IMR-90 (cell line): ENCODE data around the gene HSD17B11. TPM values are rescaled to one million over a fixed set of nuclear protein-coding genes. Genes with fewer than 3 reads are reported as not detected.

Source experiments
- ATAC-seq: fragments of 200-7000 bp; cut with Tn5 transposase; 2 replicates; pipeline ENCODE4 v1.9.1; 2020; ENCODE audit warnings: low read depth, mild to moderate bottlenecking, moderate library complexity
- BruUV-seq: library from RNA; stranded (reverse); fragments of 400-500 nt; replicated peaks from 2 replicates; lab custom pipeline; 2021; lab: Mats Ljungman, UMichigan
- CTCF ChIA-PET: fragments of 300-600 bp; formaldehyde crosslinking; extraction: SDS; loops from one replicate; lab custom pipeline; 2021; ENCODE audit warnings: antibody characterized with exemption; lab: Yijun Ruan, JAX
- POLR2A ChIA-PET: fragments of 300-600 bp; sonication (Branson Sonifier 250); formaldehyde crosslinking; loops from one replicate; lab custom pipeline; 2022; ENCODE audit warnings: antibody characterized with exemption; ENCODE audit not compliant: unreplicated experiment; lab: Charles Lee
- DNase-seq: peaks from one replicate; pipeline ENCODE4 v3.0.0; 2013
- H2AFZ ChIP-seq: replicated peaks from 2 replicates; pipeline ENCODE3; 2013; ENCODE audit warnings: low read length, mild to moderate bottlenecking; ENCODE audit not compliant: poor library complexity
- H2AK5ac ChIP-seq: 2 replicates; pipeline ENCODE4 v1.6.1; 2013; ENCODE audit warnings: low read depth, low read length, inconsistent platforms
- H2AK9ac ChIP-seq: replicated peaks from 2 replicates; pipeline ENCODE3; 2013; ENCODE audit warnings: mild to moderate bottlenecking, low read depth, low read length, moderate library complexity; ENCODE audit not compliant: poor library complexity
- H2BK120ac ChIP-seq: 2 replicates; pipeline ENCODE4 v1.6.1; 2013; ENCODE audit warnings: low read depth, low read length, inconsistent platforms
- H2BK15ac ChIP-seq: 3 replicates; pipeline ENCODE4 v1.6.1; 2013; ENCODE audit warnings: low read depth, low read length, inconsistent platforms
- H2BK20ac ChIP-seq: 2 replicates; pipeline ENCODE4 v1.6.1; 2013; ENCODE audit warnings: low read depth, mild to moderate bottlenecking, inconsistent platforms, low read length, moderate library complexity
- H2BK5ac ChIP-seq: 2 replicates; pipeline ENCODE4 v1.6.1; 2013; ENCODE audit warnings: mild to moderate bottlenecking, low read depth, low read length, inconsistent platforms; ENCODE audit not compliant: poor library complexity, severe bottlenecking
- H3K14ac ChIP-seq: replicated peaks from 2 replicates; pipeline ENCODE4 v1.6.1; 2013; ENCODE audit warnings: low read depth, low read length, inconsistent platforms
- H3K18ac ChIP-seq: 2 replicates; pipeline ENCODE4 v1.6.1; 2013; ENCODE audit warnings: low read depth, low read length, control low read depth
- H3K23ac ChIP-seq: 2 replicates; pipeline ENCODE4 v1.6.1; 2013; ENCODE audit warnings: low read depth, low read length, inconsistent platforms
- H3K27ac ChIP-seq: 2 replicates; pipeline ENCODE4 v1.5.1; 2013; ENCODE audit warnings: mild to moderate bottlenecking, control low read depth, low read length; ENCODE audit not compliant: insufficient read depth
- H3K27me3 ChIP-seq: 2 replicates; pipeline ENCODE4 v1.6.1; 2013; ENCODE audit warnings: low read length; ENCODE audit not compliant: control insufficient read depth, insufficient read depth
- H3K36me3 ChIP-seq: 2 replicates; pipeline ENCODE4 v1.6.1; 2013; ENCODE audit warnings: low read length, mixed read lengths; ENCODE audit not compliant: control insufficient read depth, insufficient read depth
- H3K4ac ChIP-seq: 2 replicates; pipeline ENCODE4 v1.6.1; 2013; ENCODE audit warnings: low read depth, low read length, inconsistent platforms
- H3K4me1 ChIP-seq: 2 replicates; pipeline ENCODE4 v1.6.1; 2013; ENCODE audit warnings: low read length, mixed read lengths; ENCODE audit not compliant: control insufficient read depth, insufficient read depth
- H3K4me2 ChIP-seq: 2 replicates; pipeline ENCODE4 v1.6.1; 2013; ENCODE audit warnings: low read depth, mild to moderate bottlenecking, control low read depth, low read length, moderate library complexity
- H3K4me3 ChIP-seq: 2 replicates; pipeline ENCODE4 v1.5.1; 2013; ENCODE audit warnings: low read depth, mild to moderate bottlenecking, control low read depth, low read length, moderate library complexity; ENCODE audit not compliant: insufficient read depth
- H3K56ac ChIP-seq: 2 replicates; pipeline ENCODE4 v1.6.1; 2013; ENCODE audit warnings: low read length, inconsistent platforms; ENCODE audit not compliant: insufficient read depth; ENCODE audit errors: extremely low read depth
- H3K79me1 ChIP-seq, 2 experiments: 2 replicates each; pipeline ENCODE4 v1.6.1; 2013; ENCODE audit warnings: low read length in 2 of 2, inconsistent platforms in 1 of 2, low read depth in 1 of 2
- H3K9ac ChIP-seq: 2 replicates; pipeline ENCODE4 v1.6.1; 2013; ENCODE audit warnings: low read depth, low read length, control low read depth
- H3K9me1 ChIP-seq: 2 replicates; pipeline ENCODE4 v1.6.1; 2013; ENCODE audit warnings: low read length, inconsistent platforms; ENCODE audit not compliant: insufficient read depth
- H3K9me3 ChIP-seq: 2 replicates; pipeline ENCODE4 v1.6.1; 2013; ENCODE audit warnings: low read length; ENCODE audit not compliant: control insufficient read depth, insufficient read depth
- H4K20me1 ChIP-seq: 2 replicates; pipeline ENCODE4 v1.6.1; 2013; ENCODE audit warnings: low read length, inconsistent platforms; ENCODE audit not compliant: insufficient read depth
- H4K5ac ChIP-seq: 2 replicates; pipeline ENCODE4 v1.6.1; 2013; ENCODE audit warnings: mild to moderate bottlenecking, low read depth, low read length, control low read depth
- H4K8ac ChIP-seq, 2 experiments: 2 replicates each; pipeline ENCODE4 v1.6.1; 2013; ENCODE audit warnings: low read depth in 2 of 2, low read length in 2 of 2, control low read depth in 1 of 2, inconsistent platforms in 1 of 2
- H4K91ac ChIP-seq: 2 replicates; pipeline ENCODE4 v1.6.1; 2013; ENCODE audit warnings: low read depth, low read length, inconsistent platforms; ENCODE audit not compliant: insufficient read depth
- BHLHE40 ChIP-seq: fragments of 150-350 bp; IDR thresholded peaks from 2 replicates; pipeline ENCODE4 v1.6.1; 2016; ENCODE audit warnings: mild to moderate bottlenecking, low read depth, low read length
- CEBPB ChIP-seq: IDR thresholded peaks from 2 replicates; pipeline ENCODE4 v1.6.1; 2012; ENCODE audit warnings: low read depth, low read length, improper control_type of control experiment
- CHD1 ChIP-seq: IDR thresholded peaks from 2 replicates; pipeline ENCODE4 v1.6.1; 2012; ENCODE audit warnings: low read depth, low read length, improper control_type of control experiment
- CTCF ChIP-seq: conservative IDR thresholded peaks from 2 replicates; pipeline ENCODE4 v1.5.1; 2012; ENCODE audit warnings: mild to moderate bottlenecking, low read depth, low read length, improper control_type of control experiment
- ELK1 ChIP-seq: fragments of 150-350 bp; IDR thresholded peaks from 2 replicates; pipeline ENCODE4 v1.6.1; 2016; ENCODE audit warnings: low read depth, mild to moderate bottlenecking, low read length, moderate library complexity, borderline replicate concordance
- FOS ChIP-seq: fragments of 150-350 bp; IDR thresholded peaks from 2 replicates; pipeline ENCODE4 v1.6.1; 2016; ENCODE audit warnings: low read depth, low read length
- MAFK ChIP-seq: IDR thresholded peaks from 2 replicates; pipeline ENCODE4 v1.6.1; 2012; ENCODE audit warnings: low read depth, low read length, improper control_type of control experiment
- MAZ ChIP-seq: IDR thresholded peaks from 2 replicates; pipeline ENCODE4 v1.6.1; 2012; ENCODE audit warnings: low read depth, mild to moderate bottlenecking, low read length, improper control_type of control experiment, moderate library complexity, borderline replicate concordance
- MXI1 ChIP-seq: IDR thresholded peaks from 2 replicates; pipeline ENCODE4 v1.6.1; 2012; ENCODE audit warnings: low read depth, mild to moderate bottlenecking, low read length, moderate library complexity, borderline replicate concordance
- NFE2L2 ChIP-seq: fragments of 150-350 bp; IDR thresholded peaks from 2 replicates; pipeline ENCODE4 v1.6.1; 2016; ENCODE audit warnings: low read depth, mild to moderate bottlenecking, low read length
- POLR2A ChIP-seq: IDR thresholded peaks from 2 replicates; pipeline ENCODE4 v1.6.1; 2012; ENCODE audit warnings: mild to moderate bottlenecking, low read depth, low read length
- RAD21 ChIP-seq: IDR thresholded peaks from 2 replicates; pipeline ENCODE4 v1.6.1; 2012; ENCODE audit warnings: low read length, improper control_type of control experiment
- RCOR1 ChIP-seq: IDR thresholded peaks from 2 replicates; pipeline ENCODE4 v1.6.1; 2012; ENCODE audit warnings: mild to moderate bottlenecking, low read length, improper control_type of control experiment; ENCODE audit not compliant: insufficient replicate concordance
- RFX5 ChIP-seq: IDR thresholded peaks from 2 replicates; pipeline ENCODE4 v1.8.0; 2012; ENCODE audit warnings: low read depth, mild to moderate bottlenecking, low read length, moderate library complexity
- SMC3 ChIP-seq: fragments of 150-350 bp; IDR thresholded peaks from 2 replicates; pipeline ENCODE4 v1.6.1; 2016; ENCODE audit warnings: low read depth, mild to moderate bottlenecking, antibody characterized with exemption, low read length, moderate library complexity
- USF2 ChIP-seq: fragments of 150-350 bp; IDR thresholded peaks from 2 replicates; pipeline ENCODE4 v1.6.1; 2017; ENCODE audit warnings: mild to moderate bottlenecking, antibody characterized with exemption, low read length, low read depth
- WGBS, 2 experiments: methylation state at CpG; one replicate each; pipeline versions ENCODE4 v1.1.5 to v1.1.7; 2013; ENCODE audit warnings: missing lambda C conversion rate in 2 of 2; ENCODE audit not compliant: insufficient read length in 1 of 2; ENCODE audit errors: extremely low coverage in 2 of 2; 5-methylcytosine and 5-hydroxymethylcytosine counted together
- dilution Hi-C: fragments of 300-500 bp; cut with HindIII; formaldehyde crosslinking; loops from one replicate; pipeline ENCODE4 v1.14.3; 2018; ENCODE audit warnings: low sequenced_read_pairs; ENCODE audit not compliant: unreplicated experiment
- in situ Hi-C: fragments of 300-500 bp; cut with MboI; formaldehyde crosslinking; loops from 3 replicates; pipeline ENCODE4 v1.14.3; 2019; ENCODE audit warnings: low sequenced_read_pairs, inconsistent platforms, mixed read lengths
- intact Hi-C: fragments of 100-400 bp; cut with micrococcal nuclease; formaldehyde crosslinking; loops from 2 replicates; pipeline ENCODE4 v1.10.0; 2022
- polyA plus RNA-seq, 3 experiments: library from polyadenylated mRNA; depleted of rRNA; stranded (reverse); fragments of >200 nt; gene quantifications; 2 replicates each; pipeline ENCODE4 v1.2.3, GENCODE V29; 2012; ENCODE audit warnings: low replicate concordance in 1 of 3
- total RNA-seq: library from RNA; depleted of rRNA; stranded (reverse); fragments of >200 nt; gene quantifications from 2 replicates; pipeline ENCODE4 v1.2.3, GENCODE V29; 2012

The HSD17B11 gene
- total and polyA plus RNA-seq, 2 of the 4 experiments (the other 2 are of a cell fraction), result 11.3 to 12.0 TPM

DNA sequence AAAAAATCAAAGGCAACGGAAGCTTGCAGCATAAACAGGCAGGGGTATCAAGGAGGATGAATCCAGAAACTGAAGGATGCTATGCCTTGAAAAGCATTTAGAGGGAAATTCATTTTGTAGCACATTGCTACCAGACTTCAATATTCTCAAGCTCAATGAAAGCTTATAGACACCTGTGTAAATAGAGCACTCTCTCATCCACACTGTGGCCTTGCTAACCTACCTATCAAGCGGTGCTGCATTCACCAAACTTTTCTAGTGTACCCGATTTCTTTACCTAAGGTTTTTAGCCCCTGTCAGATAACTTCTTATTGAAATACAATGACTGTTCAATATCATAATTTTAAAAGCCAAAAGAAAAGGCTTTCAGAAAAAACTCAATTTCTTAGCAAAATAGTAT, 48.1 kb downstream of the HSD17B11 start:
- H2BK120ac ChIP-seq, result no peak overlapping the region
- H3K36me3 ChIP-seq, result peaks cover 15% of the 10 kb centered on the region; the same call in 1 of the 2 replicates
- DNase-seq (no peak), ATAC-seq (no peak)
- H3K4me3 ChIP-seq, result no peak overlapping the region
- H4K5ac ChIP-seq, result no peak overlapping the region
- no peak overlapping the region for H3K4me2 ChIP-seq
- H3K27ac ChIP-seq, result no peak overlapping the region
- in situ Hi-C loops, result no loop called here
- H3K56ac ChIP-seq, result no peak overlapping the region
- peaks cover 4% of the 10 kb centered on the region; the same call in 1 of the 2 replicates for H3K9me3 ChIP-seq
- H2AK9ac ChIP-seq, result no peak overlapping the region
- H3K23ac ChIP-seq, result no peak overlapping the region
- 100% methylated on average over 1 of the region's 3 CpGs; no CpG with 5 or more reads in 1 of the 2 experiments for WGBS, 2 experiments
- H3K4me1 ChIP-seq, result no peaks in the 10 kb centered on the region
- H3K9ac ChIP-seq, result no peak overlapping the region
- no peak overlapping the region for H2AFZ ChIP-seq
- CTCF ChIA-PET, result interaction anchor here (0.5 to 0.6 kb wide), 2 partner anchors 21 to 52 kb away, joined by 4 to 5 read pairs; no protein-coding TSS in a partner anchor
- H4K20me1 ChIP-seq, result no peaks in the 10 kb centered on the region
- H4K91ac ChIP-seq, result no peak overlapping the region
- H3K18ac ChIP-seq, result no peak overlapping the region
- POLR2A ChIA-PET, result no interaction called here
- no peaks in the 10 kb centered on the region for H3K79me1 ChIP-seq
- intact Hi-C loops, result no loop called here
- no TSS peak for BruUV-seq
- no peak overlapping the region for H2BK5ac ChIP-seq
- no peak overlapping the region for H2BK20ac ChIP-seq
- no peak overlapping the region for H4K8ac ChIP-seq
- no peak overlapping the region for H3K14ac ChIP-seq
- no peak overlapping the region for H2BK15ac ChIP-seq
- TF ChIP-seq MAZ (no peak), MXI1 (no peak), FOS (no peak), CHD1 (no peak), RFX5 (no peak), POLR2A (no peak), ELK1 (no peak), SMC3 (no peak), RAD21 (no peak), CTCF (no peak), CEBPB (no peak), NFE2L2 (no peak), RCOR1 (no peak), MAFK (no peak), BHLHE40 (no peak), USF2 (no peak)
- dilution Hi-C loops, result no loop called here
- no peak overlapping the region for H3K4ac ChIP-seq
- H2AK5ac ChIP-seq, result no peak overlapping the region
- H3K9me1 ChIP-seq, result no peaks in the 10 kb centered on the region
- no peaks in the 10 kb centered on the region for H3K27me3 ChIP-seq
